Nephron progenitor cell (in vitro differentiated cells): Measurements from ENCODE around the gene PLCL1.

Source experiments
- DNase-seq: peaks from one replicate; pipeline ENCODE4 v3.0.0; 2021
- H3K27ac Mint-ChIP-seq: 2 replicates; pipeline ENCODE4 v1.8.0; 2021; ENCODE audit warnings: mild to moderate bottlenecking, moderate library complexity, mixed read lengths
- H3K27me3 Mint-ChIP-seq: 2 replicates; pipeline ENCODE4 v1.8.0; 2021; ENCODE audit warnings: mild to moderate bottlenecking, low read depth, mixed read lengths; ENCODE audit not compliant: poor library complexity
- H3K36me3 Mint-ChIP-seq: 2 replicates; pipeline ENCODE4 v1.8.0; 2021; ENCODE audit warnings: low read depth, mixed read lengths
- H3K4me1 Mint-ChIP-seq: 2 replicates; pipeline ENCODE4 v1.8.0; 2021; ENCODE audit warnings: mixed read lengths
- H3K4me3 Mint-ChIP-seq: 2 replicates; pipeline ENCODE4 v1.8.0; 2021; ENCODE audit warnings: mild to moderate bottlenecking, moderate library complexity, mixed read lengths
- H3K9me3 Mint-ChIP-seq: 2 replicates; pipeline ENCODE4 v1.8.0; 2021; ENCODE audit warnings: mild to moderate bottlenecking, moderate library complexity, mixed read lengths
- CTCF ChIP-seq: fragments of 200-600 bp; sonication (generic); IDR thresholded peaks from 2 replicates; pipeline ENCODE4 v1.5.0; 2021; ENCODE audit warnings: antibody characterized with exemption

The PLCL1 gene

GRCh38 chr2:197915548-197916265 is 111.3 kb downstream of the PLCL1 start:
- Mint-ChIP-seq H3K27ac (no peak overlapping the region), H3K4me3 (no peak overlapping the region), H3K27me3 (no peaks in the 10 kb centered on the region), H3K4me1 (no peaks in the 10 kb centered on the region), H3K36me3 (no peaks in the 10 kb centered on the region), H3K9me3 (no peaks in the 10 kb centered on the region)
- TF ChIP-seq CTCF, result no peak
- no peak for DNase-seq

- Mint-ChIP-seq H3K27me3 (no peaks in the 10 kb centered on the region), H3K9me3 (peaks cover 5% of the 10 kb centered on the region), H3K4me3 (no peak overlapping the region), H3K27ac (no peak overlapping the region), H3K36me3 (no peaks in the 10 kb centered on the region), H3K4me1 (no peaks in the 10 kb centered on the region)
- no peak for DNase-seq
- no peak for TF ChIP-seq CTCF
These were observed 115.1 kb downstream of the PLCL1 start for GRCh38 chr2:197919487-197919886.

GRCh38 chr2:197920088-197920487 is 115.7 kb downstream of the PLCL1 start:
- H3K27ac Mint-ChIP-seq, result no peak overlapping the region
- no peaks in the 10 kb centered on the region for H3K27me3 Mint-ChIP-seq

GRCh38 chr2:197920592-197921201 is 116.3 kb downstream of the PLCL1 start:
- H3K27me3 Mint-ChIP-seq, result no peaks in the 10 kb centered on the region
- H3K36me3 Mint-ChIP-seq, result no peaks in the 10 kb centered on the region
- H3K27ac Mint-ChIP-seq, result no peak overlapping the region
- TF ChIP-seq CTCF, result no peak
- no peaks in the 10 kb centered on the region for H3K4me1 Mint-ChIP-seq
- no peak for DNase-seq
- no peak overlapping the region for H3K4me3 Mint-ChIP-seq
- peaks cover 8% of the 10 kb centered on the region for H3K9me3 Mint-ChIP-seq

More at GRCh38 chr2:197920088-197920487, 115.7 kb downstream of the PLCL1 start:
- Mint-ChIP-seq H3K4me3 (no peak overlapping the region), H3K36me3 (no peaks in the 10 kb centered on the region), H3K4me1 (no peaks in the 10 kb centered on the region), H3K9me3 (peaks cover 8% of the 10 kb centered on the region)
- no peak for TF ChIP-seq CTCF
- DNase-seq, result no peak

GRCh38 chr2:197924483-197924882 is 120.1 kb downstream of the PLCL1 start:
- Mint-ChIP-seq H3K9me3 (peaks cover 8% of the 10 kb centered on the region), H3K27ac (no peak overlapping the region)

More at GRCh38 chr2:197924483-197924882, 120.1 kb downstream of the PLCL1 start:
- no peak for DNase-seq
- TF ChIP-seq CTCF, result no peak
- no peaks in the 10 kb centered on the region for H3K36me3 Mint-ChIP-seq
- H3K4me1 Mint-ChIP-seq, result no peaks in the 10 kb centered on the region
- no peak overlapping the region for H3K4me3 Mint-ChIP-seq
- no peaks in the 10 kb centered on the region for H3K27me3 Mint-ChIP-seq
